Stomach smooth muscle (tissue), 2 donors: Measurements from ENCODE around the gene ABHD12.

Source experiments
- H3K27ac ChIP-seq: one replicate; pipeline ENCODE4 v1.7.0; 2013; ENCODE audit warnings: mild to moderate bottlenecking, low read length, inconsistent platforms
- H3K27me3 ChIP-seq, 2 donors: one replicate each; pipeline ENCODE4 v1.7.0; 2013; ENCODE audit warnings: low read length in 2 of 2; ENCODE audit not compliant: insufficient read depth in 2 of 2, control insufficient read depth in 1 of 2
- H3K36me3 ChIP-seq, 2 donors: one replicate each; pipeline ENCODE4 v1.7.0; 2013; ENCODE audit warnings: low read length in 2 of 2; ENCODE audit not compliant: control insufficient read depth in 2 of 2, insufficient read depth in 2 of 2
- H3K4me1 ChIP-seq: one replicate; pipeline ENCODE4 v1.7.0; 2013; ENCODE audit warnings: low read length; ENCODE audit not compliant: control insufficient read depth, insufficient read depth
- H3K4me3 ChIP-seq, 2 donors: one replicate each; pipeline ENCODE4 v1.7.0; 2013; ENCODE audit warnings: low read length in 2 of 2
- H3K9ac ChIP-seq, 2 donors: one replicate each; pipeline ENCODE4 v1.7.0; 2013; ENCODE audit warnings: low read length in 2 of 2, mild to moderate bottlenecking in 1 of 2
- H3K9me3 ChIP-seq, 2 donors: one replicate each; pipeline ENCODE4 v1.7.0; 2013; ENCODE audit warnings: low read length in 2 of 2; ENCODE audit not compliant: control insufficient read depth in 2 of 2
- donor health status: healthy.
- donor health status: Pancreatic carcinoma.

ABHD12 gene

DNA sequence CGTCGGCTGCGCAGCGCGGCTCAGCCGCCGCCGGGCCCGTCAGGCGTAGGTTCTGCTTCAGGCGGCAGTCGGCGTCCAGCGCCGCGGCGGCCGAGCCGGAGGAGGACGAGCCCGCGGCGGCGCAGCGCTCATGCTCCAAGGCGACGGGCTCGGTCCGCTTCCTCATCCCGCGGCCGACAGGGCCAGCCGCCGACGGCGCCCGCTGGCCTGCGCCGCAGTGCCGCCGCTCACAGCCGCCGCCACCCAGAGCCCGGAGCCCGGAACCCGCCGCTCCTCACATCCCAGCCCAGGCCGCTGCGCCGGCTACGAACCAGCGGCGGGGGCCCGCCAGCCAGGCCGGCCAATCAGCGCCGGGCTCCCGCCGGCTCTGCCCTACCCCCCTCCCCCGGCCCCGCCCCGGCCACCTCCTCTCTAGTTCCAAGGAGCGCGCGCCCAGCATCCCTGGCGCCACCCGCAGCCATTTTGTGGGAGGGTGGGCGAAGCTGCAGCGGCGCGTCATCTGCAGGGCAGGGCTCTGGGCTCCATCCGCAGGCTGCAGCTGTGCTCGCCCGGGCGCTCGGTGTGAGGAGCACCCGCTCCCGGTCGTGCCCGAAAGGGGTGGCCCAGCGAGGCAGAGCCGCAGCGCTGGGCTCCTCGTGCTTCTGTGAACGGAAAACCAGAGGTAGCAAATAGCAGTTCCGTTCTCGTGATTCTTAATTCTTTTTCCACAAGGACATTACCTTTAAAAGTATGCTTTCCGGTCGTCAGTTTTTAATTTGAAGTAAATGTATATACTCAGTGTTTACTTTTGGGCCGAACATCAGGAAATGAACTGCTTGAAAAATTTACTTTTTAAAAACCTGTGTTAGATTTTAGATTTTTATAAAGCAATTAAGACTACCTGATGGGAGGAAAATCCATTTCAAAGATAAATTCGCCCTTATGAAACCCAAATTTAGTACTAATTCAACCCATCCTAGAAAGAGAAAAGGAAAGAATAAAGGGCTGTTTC lies at the start of gene ABHD12:
Gene ABHD12 (minus strand): TSS at position 298 of the 991 bp plus-strand sequence. CDS start 132 bp downstream, at position 166.
- Histone ChIP-seq H3K27ac (peak within 1 kb of the TSS; percentile 66), H3K4me3 (peak within 1 kb of the TSS; percentile 74 to 82), H3K9me3 (no peaks in the 10 kb centered on the region)

DNA sequence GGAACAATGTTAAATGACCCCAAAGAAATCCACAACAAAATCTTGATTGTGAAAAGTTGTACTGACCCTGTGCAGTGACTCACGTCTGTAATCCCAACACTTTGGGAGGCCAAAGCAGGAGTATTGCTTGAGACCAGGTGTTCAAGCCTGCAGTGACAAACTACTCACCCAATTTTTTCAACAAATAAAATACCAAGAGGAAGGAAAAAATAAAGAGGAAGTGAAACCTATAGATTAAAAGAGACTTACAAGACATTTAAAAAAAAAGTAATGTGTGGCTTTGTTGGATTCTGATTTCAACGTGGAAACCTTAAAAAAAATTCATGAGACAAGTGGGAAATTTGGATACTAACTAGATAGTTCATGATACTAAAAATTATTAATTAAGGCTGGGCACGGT lies 48.7 kb upstream of the ABHD12 start:
- Histone ChIP-seq H3K4me3 (no peak overlapping the region), H3K9ac (no peak overlapping the region), H3K27ac (no peak overlapping the region), H3K27me3 (no peaks in the 10 kb centered on the region), H3K36me3 (no peaks in the 10 kb centered on the region), H3K9me3 (no peaks in the 10 kb centered on the region), H3K4me1 (no peaks in the 10 kb centered on the region)

More for the DNA sequence above, at the start of gene ABHD12:
- Histone ChIP-seq H3K36me3 (peaks cover 0 to 2% of the 10 kb centered on the region in 2 donors), H3K4me1 (peaks cover 8% of the 10 kb centered on the region), H3K9ac (peak within 1 kb of the TSS; percentile 62 to 76), H3K27me3 (no peaks in the 10 kb centered on the region)

DNA sequence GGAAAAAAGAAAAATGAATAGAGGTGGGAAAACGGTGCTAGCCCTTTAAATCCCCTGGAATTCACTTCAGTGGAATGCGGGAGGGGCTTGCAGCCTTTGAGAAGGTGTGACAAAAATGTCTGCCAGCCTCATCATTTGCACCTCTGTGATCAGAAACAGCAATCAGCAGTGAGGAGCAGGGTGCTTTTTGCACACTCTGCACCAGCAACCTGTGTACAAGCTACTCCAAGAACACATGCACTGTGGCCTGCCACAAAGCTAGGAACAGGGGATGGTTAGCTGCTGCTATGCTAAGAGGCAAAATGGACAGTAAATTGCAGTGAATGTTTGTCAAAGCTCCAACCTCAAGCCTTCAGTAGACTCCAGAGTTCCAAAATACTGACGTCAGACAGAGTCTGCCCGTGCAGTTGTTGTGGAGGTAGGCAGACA lies 46.5 kb upstream of the ABHD12 start:
- Histone ChIP-seq H3K4me3 (no peak overlapping the region), H3K36me3 (no peaks in the 10 kb centered on the region), H3K9ac (no peak overlapping the region), H3K27me3 (no peaks in the 10 kb centered on the region), H3K9me3 (no peaks in the 10 kb centered on the region), H3K4me1 (no peaks in the 10 kb centered on the region), H3K27ac (no peak overlapping the region)

DNA sequence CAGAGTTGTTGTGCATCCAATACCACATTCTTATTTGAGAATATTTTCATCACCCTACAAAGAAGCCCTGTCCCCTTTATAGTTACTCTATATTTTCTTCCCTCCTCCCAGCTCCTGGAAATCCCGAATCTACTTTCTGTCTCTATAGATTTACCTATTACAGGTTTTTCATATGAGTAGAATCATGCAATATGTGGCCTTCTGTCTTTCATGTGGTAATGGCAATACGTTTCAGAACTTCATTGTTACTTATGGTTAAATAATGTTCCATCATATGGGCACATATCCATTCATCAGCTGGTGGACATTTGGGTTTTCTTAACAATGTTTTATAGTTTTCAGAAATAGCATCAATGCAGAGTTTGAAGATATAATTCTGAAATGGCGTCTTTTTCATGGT lies 33.9 kb upstream of the ABHD12 start:
- Histone ChIP-seq H3K27me3 (no peaks in the 10 kb centered on the region), H3K4me3 (no peak overlapping the region), H3K36me3 (no peaks in the 10 kb centered on the region), H3K9me3 (no peaks in the 10 kb centered on the region), H3K4me1 (no peaks in the 10 kb centered on the region), H3K27ac (no peak overlapping the region), H3K9ac (no peak overlapping the region)

DNA sequence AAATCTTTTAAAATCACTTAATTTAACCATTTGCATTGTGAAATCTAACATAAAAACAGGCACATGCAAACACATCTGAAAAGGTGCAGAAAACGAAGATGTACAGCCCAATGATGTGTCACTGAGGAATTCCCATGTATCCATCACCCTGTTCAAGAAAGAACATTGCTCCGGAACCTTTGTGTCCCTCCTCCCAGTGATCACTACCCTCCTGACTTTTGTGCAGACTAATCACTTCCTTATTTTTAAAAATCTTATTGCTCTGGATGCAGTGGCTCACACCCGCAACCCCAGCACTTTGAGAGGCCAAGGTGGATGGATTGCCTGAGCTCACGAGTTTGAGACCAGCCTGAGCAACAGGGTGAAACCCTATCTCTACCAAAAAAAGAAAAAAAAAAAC lies 31.4 kb upstream of the ABHD12 start:
- H3K9me3 ChIP-seq, result no peaks in the 10 kb centered on the region
- H3K4me1 ChIP-seq, result no peaks in the 10 kb centered on the region
- no peak overlapping the region for H3K4me3 ChIP-seq
- no peak overlapping the region for H3K27ac ChIP-seq
- H3K27me3 ChIP-seq, result no peaks in the 10 kb centered on the region
- H3K9ac ChIP-seq, result no peak overlapping the region
- no peaks in the 10 kb centered on the region for H3K36me3 ChIP-seq

DNA sequence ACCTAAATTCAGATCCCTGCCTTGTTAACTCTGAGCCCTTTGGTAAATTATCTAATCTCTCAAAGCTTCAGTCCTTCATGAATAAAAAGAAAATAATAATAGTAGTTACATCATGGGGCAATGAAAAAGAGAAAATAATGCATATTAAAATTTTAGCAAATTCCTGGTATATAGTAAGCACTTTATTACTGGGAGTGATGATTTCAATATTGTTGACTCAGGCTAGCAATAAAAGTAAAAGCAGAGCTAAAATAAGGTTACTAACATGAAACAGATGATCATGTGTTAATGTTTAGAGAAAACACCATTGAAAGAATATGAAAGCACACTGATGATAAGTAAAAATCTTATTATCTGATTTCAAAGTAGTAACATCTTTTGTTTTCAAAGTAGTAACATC lies 30.5 kb upstream of the ABHD12 start:
- no peaks in the 10 kb centered on the region for H3K27me3 ChIP-seq
- H3K9ac ChIP-seq, result no peak overlapping the region
- no peak overlapping the region for H3K4me3 ChIP-seq
- no peaks in the 10 kb centered on the region for H3K4me1 ChIP-seq
- H3K27ac ChIP-seq, result no peak overlapping the region
- no peaks in the 10 kb centered on the region for H3K36me3 ChIP-seq
- no peaks in the 10 kb centered on the region for H3K9me3 ChIP-seq

- no peak overlapping the region for H3K9ac ChIP-seq
- H3K27me3 ChIP-seq, result no peaks in the 10 kb centered on the region
- no peak overlapping the region for H3K4me3 ChIP-seq
- H3K9me3 ChIP-seq, result no peaks in the 10 kb centered on the region
- no peak overlapping the region for H3K27ac ChIP-seq
- H3K36me3 ChIP-seq, result no peaks in the 10 kb centered on the region
- no peaks in the 10 kb centered on the region for H3K4me1 ChIP-seq
Measured at GRCh38 chr20:25418776-25419175, 28.1 kb upstream of the ABHD12 start.

- Histone ChIP-seq H3K27ac (no peak overlapping the region), H3K9me3 (no peaks in the 10 kb centered on the region), H3K4me1 (peaks cover 13% of the 10 kb centered on the region), H3K9ac (no peak overlapping the region), H3K27me3 (no peaks in the 10 kb centered on the region), H3K4me3 (no peak overlapping the region), H3K36me3 (no peaks in the 10 kb centered on the region)
Measured at GRCh38 chr20:25408890-25409289, 18.3 kb upstream of the ABHD12 start.

- peaks cover 2 to 5% of the 10 kb centered on the region in 2 donors for H3K9me3 ChIP-seq
- peak overlapping the region; percentile 75 to 84 for H3K4me3 ChIP-seq
- H3K4me1 ChIP-seq, result peaks cover 13% of the 10 kb centered on the region
- H3K36me3 ChIP-seq, result no peaks in the 10 kb centered on the region
- H3K9ac ChIP-seq, result peak overlapping the region; percentile 65 to 76
- no peak overlapping the region for H3K27ac ChIP-seq
- H3K27me3 ChIP-seq, result no peaks in the 10 kb centered on the region
Measured at GRCh38 chr20:25408170-25408547, 17.5 kb upstream of the ABHD12 start.

DNA sequence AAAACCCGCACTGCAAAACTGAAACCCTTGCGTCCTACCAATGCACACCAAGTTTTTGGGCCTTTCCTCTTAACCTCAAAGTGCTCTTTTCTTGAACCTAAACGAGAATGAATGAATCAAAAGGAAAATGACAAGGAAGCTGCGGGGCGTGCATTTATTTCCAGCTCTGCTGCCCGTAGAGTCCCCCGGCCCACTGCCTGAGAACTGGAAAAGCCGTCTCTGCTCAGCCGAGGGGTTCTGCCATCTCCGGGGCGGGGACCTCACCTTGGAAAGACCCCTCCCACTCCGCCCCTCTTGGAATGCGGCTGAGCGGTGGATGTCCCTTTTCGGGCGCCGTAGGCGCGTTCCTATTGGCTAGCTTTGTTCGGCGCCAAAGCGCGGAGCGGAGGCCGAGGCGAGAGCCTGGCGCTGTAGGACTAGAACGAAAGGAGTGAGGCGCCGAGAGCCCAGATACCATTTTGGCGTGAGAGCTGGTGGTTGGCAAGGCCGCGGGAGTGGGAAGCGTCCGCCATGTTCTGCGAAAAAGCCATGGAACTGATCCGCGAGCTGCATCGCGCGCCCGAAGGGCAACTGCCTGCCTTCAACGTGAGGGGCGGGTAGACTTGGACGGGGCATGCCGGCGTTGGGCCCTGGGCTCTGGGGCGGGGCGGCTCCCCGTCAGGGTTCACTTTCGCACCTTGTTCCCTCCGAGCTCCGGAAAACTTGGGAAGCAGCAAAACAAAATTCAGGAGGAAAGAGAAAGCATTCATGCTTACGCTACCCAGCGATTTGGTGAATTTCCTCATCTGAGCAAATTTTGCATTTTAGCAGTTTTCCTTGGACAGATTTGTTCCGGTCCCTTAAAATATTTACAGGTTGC lies 16.9 kb upstream of the ABHD12 start, which contains the start of gene GINS1:
Gene GINS1 (plus strand): TSS at position 363 of the 859 bp plus-strand sequence. CDS start 148 bp downstream, at position 511.
- H3K27me3 ChIP-seq, result no peaks in the 10 kb centered on the region
- H3K27ac ChIP-seq, result no peak within 1 kb of the TSS
- peaks cover 13% of the 10 kb centered on the region for H3K4me1 ChIP-seq
- H3K4me3 ChIP-seq, result peak within 1 kb of the TSS; percentile 75 to 84
- no peaks in the 10 kb centered on the region for H3K36me3 ChIP-seq
- peaks cover 3 to 12% of the 10 kb centered on the region in 2 donors for H3K9me3 ChIP-seq
- H3K9ac ChIP-seq, result peak within 1 kb of the TSS; percentile 65 to 76
